ENCODE results near the gene TMEM200B.

GRCh38 chr1:29142714-29143113, 19.0 kb upstream of the TMEM200B start:
- TF ChIP-seq CTCF (IDR thresholded peaks at IDR 0.05) (no peak), POLR2AphosphoS5 (IDR thresholded peaks at IDR 0.05; ENCODE audit: insufficient read depth in 1 of 2, low read depth in 1 of 2) (no peak), POLR2A (IDR thresholded peaks at IDR 0.05) (no peak)
